Measurements from ENCODE around the gene IPO4.

The IPO4 gene

GRCh38 chr14:24136684-24137528 lies 51.7 kb downstream of the IPO4 start:
- Histone ChIP-seq H3K4me3 (ENCODE audit: low read depth, low read length) (peak overlapping the region; percentile 93), H3K27me3 (ENCODE audit: insufficient read depth, low read length) (no peaks in the 10 kb centered on the region), H3K27ac (ENCODE audit: low read depth, low read length) (no peak overlapping the region), H3K4me1 (ENCODE audit: control insufficient read depth, insufficient read depth, low read length, unreplicated experiment) (peaks cover 30% of the 10 kb centered on the region), H2AFZ (ENCODE audit: low read length, unreplicated experiment) (no peak overlapping the region), H3K36me3 (ENCODE audit: insufficient read depth, low read length) (peaks cover 6% of the 10 kb centered on the region; the same call in 1 of the 2 replicates), H3K79me2 (ENCODE audit: control insufficient read depth, insufficient read depth, low read length, unreplicated experiment) (peaks cover 46% of the 10 kb centered on the region)

- H3K27me3 ChIP-seq (ENCODE audit: insufficient read depth, low read length) = no peaks in the 10 kb centered on the region
- H2AFZ ChIP-seq (ENCODE audit: low read length, unreplicated experiment) = peak within 1 kb of the TSS; percentile 62
- H3K4me3 ChIP-seq (ENCODE audit: low read depth, low read length) = peak within 1 kb of the TSS; percentile 93
- peaks cover 30% of the 10 kb centered on the region for H3K4me1 ChIP-seq (ENCODE audit: control insufficient read depth, insufficient read depth, low read length, unreplicated experiment)
- H3K27ac ChIP-seq (ENCODE audit: low read depth, low read length) = peak within 1 kb of the TSS; percentile 54; the same call in 1 of the 2 replicates
- peaks cover 45% of the 10 kb centered on the region for H3K79me2 ChIP-seq (ENCODE audit: control insufficient read depth, insufficient read depth, low read length, unreplicated experiment)
- H3K36me3 ChIP-seq (ENCODE audit: insufficient read depth, low read length) = peaks cover 6% of the 10 kb centered on the region; the same call in 1 of the 2 replicates
These were observed 52.6 kb downstream of the IPO4 start, which contains the start of gene PSME1 for GRCh38 chr14:24135834-24136683. Gene PSME1 (plus strand): TSS chr14:24136194. CDS start chr14:24136263, 69 bp downstream.

DNA sequence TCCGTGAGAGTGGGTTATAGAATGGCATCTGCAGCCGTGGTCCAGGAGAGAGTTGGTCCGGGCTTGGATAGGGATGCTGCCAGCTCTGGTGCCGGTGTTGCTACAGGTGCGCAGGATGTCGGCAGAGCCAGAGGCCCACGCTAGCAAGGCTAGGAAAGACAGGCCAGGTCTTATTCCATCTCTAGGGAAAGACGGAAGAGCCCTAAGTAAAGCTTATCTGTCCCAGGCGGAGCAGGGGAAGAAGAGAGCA lies 53.1 kb downstream of the IPO4 start:
- peaks cover 40% of the 10 kb centered on the region for H3K79me2 ChIP-seq (ENCODE audit: control insufficient read depth, insufficient read depth, low read length, unreplicated experiment)
- H2AFZ ChIP-seq (ENCODE audit: low read length, unreplicated experiment) = peak overlapping the region; percentile 50
- H3K27me3 ChIP-seq (ENCODE audit: insufficient read depth, low read length) = no peaks in the 10 kb centered on the region
- H3K4me1 ChIP-seq (ENCODE audit: control insufficient read depth, insufficient read depth, low read length, unreplicated experiment) = peaks cover 30% of the 10 kb centered on the region
- no peak overlapping the region for H3K27ac ChIP-seq (ENCODE audit: low read depth, low read length)
- peaks cover 6% of the 10 kb centered on the region; the same call in 1 of the 2 replicates for H3K36me3 ChIP-seq (ENCODE audit: insufficient read depth, low read length)
- peak overlapping the region; percentile 93 for H3K4me3 ChIP-seq (ENCODE audit: low read depth, low read length)

DNA sequence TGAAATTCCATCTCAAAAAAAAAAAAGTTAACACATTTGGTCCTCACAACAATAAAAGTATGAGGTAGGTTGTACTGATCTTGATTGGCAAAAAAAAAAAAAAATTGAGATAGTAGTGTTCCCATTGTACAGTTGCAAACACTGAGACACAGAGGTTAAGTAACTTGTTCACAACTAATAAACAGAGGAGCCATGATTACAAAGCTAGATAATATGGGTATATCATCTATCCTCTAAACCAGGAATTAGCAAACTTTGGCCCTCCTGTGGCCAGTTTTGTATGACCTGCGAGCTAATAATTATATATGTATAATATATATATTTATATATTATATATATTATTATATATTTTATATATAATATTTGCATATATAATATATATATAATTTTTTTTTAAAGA lies 54.9 kb downstream of the IPO4 start:
- Histone ChIP-seq H3K4me1 (ENCODE audit: control insufficient read depth, insufficient read depth, low read length, unreplicated experiment) (peaks cover 18% of the 10 kb centered on the region), H3K79me2 (ENCODE audit: control insufficient read depth, insufficient read depth, low read length, unreplicated experiment) (peaks cover 26% of the 10 kb centered on the region)

GRCh38 chr14:24132976-24133375 lies 55.6 kb downstream of the IPO4 start:
- Histone ChIP-seq H3K36me3 (ENCODE audit: insufficient read depth, low read length) (no peaks in the 10 kb centered on the region), H2AFZ (ENCODE audit: low read length, unreplicated experiment) (no peak overlapping the region), H3K4me3 (ENCODE audit: low read depth, low read length) (no peak overlapping the region), H3K4me1 (ENCODE audit: control insufficient read depth, insufficient read depth, low read length, unreplicated experiment) (peaks cover 11% of the 10 kb centered on the region), H3K27me3 (ENCODE audit: insufficient read depth, low read length) (no peaks in the 10 kb centered on the region), H3K79me2 (ENCODE audit: control insufficient read depth, insufficient read depth, low read length, unreplicated experiment) (peaks cover 19% of the 10 kb centered on the region), H3K27ac (ENCODE audit: low read depth, low read length) (no peak overlapping the region)

More for the DNA sequence above, 54.9 kb downstream of the IPO4 start:
- Histone ChIP-seq H3K27ac (ENCODE audit: low read depth, low read length) (no peak overlapping the region), H3K4me3 (ENCODE audit: low read depth, low read length) (no peak overlapping the region), H2AFZ (ENCODE audit: low read length, unreplicated experiment) (no peak overlapping the region), H3K27me3 (ENCODE audit: insufficient read depth, low read length) (no peaks in the 10 kb centered on the region), H3K36me3 (ENCODE audit: insufficient read depth, low read length) (peaks cover 1% of the 10 kb centered on the region; the same call in 1 of the 2 replicates)

GRCh38 chr14:24132061-24132685 lies 56.4 kb downstream of the IPO4 start:
- Histone ChIP-seq H3K27ac (ENCODE audit: low read depth, low read length) (no peak overlapping the region), H3K79me2 (ENCODE audit: control insufficient read depth, insufficient read depth, low read length, unreplicated experiment) (peaks cover 11% of the 10 kb centered on the region), H3K4me3 (ENCODE audit: low read depth, low read length) (no peak overlapping the region), H3K27me3 (ENCODE audit: insufficient read depth, low read length) (no peaks in the 10 kb centered on the region), H3K4me1 (ENCODE audit: control insufficient read depth, insufficient read depth, low read length, unreplicated experiment) (peaks cover 5% of the 10 kb centered on the region), H2AFZ (ENCODE audit: low read length, unreplicated experiment) (no peak overlapping the region), H3K36me3 (ENCODE audit: insufficient read depth, low read length) (no peaks in the 10 kb centered on the region)

DNA sequence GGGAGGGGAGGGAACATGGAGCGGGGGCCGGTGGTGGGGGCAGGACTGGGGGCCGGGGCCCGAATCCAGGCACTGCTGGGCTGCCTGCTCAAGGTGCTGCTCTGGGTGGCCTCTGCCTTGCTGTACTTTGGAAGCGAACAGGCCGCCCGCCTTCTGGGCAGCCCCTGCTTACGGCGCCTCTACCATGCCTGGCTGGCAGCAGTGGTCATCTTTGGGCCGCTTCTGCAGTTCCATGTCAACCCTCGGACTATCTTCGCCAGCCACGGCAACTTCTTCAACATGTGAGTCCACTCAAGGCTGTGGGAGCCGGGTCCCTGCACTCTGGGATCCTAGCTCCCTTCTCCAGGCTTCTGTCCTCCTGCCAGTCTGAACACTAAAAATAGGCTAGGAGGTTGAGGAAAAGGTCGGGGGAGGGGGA lies 57.1 kb downstream of the IPO4 start:
- H3K4me3 ChIP-seq (ENCODE audit: low read depth, low read length) = no peak overlapping the region
- no peak overlapping the region for H3K27ac ChIP-seq (ENCODE audit: low read depth, low read length)
- no peaks in the 10 kb centered on the region for H3K27me3 ChIP-seq (ENCODE audit: insufficient read depth, low read length)
- no peaks in the 10 kb centered on the region for H3K4me1 ChIP-seq (ENCODE audit: control insufficient read depth, insufficient read depth, low read length, unreplicated experiment)
- no peak overlapping the region for H2AFZ ChIP-seq (ENCODE audit: low read length, unreplicated experiment)
- H3K36me3 ChIP-seq (ENCODE audit: insufficient read depth, low read length) = no peaks in the 10 kb centered on the region
- peaks cover 5% of the 10 kb centered on the region for H3K79me2 ChIP-seq (ENCODE audit: control insufficient read depth, insufficient read depth, low read length, unreplicated experiment)

- Histone ChIP-seq H3K79me2 (ENCODE audit: control insufficient read depth, insufficient read depth, low read length, unreplicated experiment) (no peaks in the 10 kb centered on the region), H2AFZ (ENCODE audit: low read length, unreplicated experiment) (no peak overlapping the region), H3K36me3 (ENCODE audit: insufficient read depth, low read length) (no peaks in the 10 kb centered on the region), H3K4me1 (ENCODE audit: control insufficient read depth, insufficient read depth, low read length, unreplicated experiment) (no peaks in the 10 kb centered on the region), H3K27ac (ENCODE audit: low read depth, low read length) (no peak overlapping the region), H3K4me3 (ENCODE audit: low read depth, low read length) (no peak overlapping the region), H3K27me3 (ENCODE audit: insufficient read depth, low read length) (no peaks in the 10 kb centered on the region)
These were observed 57.7 kb downstream of the IPO4 start for GRCh38 chr14:24130717-24131548.

DNA sequence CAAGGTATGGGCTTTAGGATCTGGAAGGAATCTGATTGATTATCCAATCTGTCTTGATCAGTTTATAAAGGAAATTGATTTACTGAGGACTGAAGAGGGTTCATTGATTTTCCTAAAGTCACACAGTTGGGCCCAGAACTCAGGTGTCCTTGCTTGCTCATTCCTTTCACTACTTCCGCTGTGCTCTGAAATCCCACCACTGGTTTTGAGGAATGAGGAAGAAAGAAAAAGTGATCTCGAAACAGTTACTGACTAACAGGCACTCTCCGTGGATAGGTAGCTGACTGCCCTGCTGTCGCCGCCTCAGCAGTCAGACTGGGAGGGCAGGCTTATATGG lies 58.3 kb downstream of the IPO4 start, which contains the start of gene FITM1:
Gene FITM1, plus strand, starts transcription at position 280 of the 337 bp plus-strand sequence. CDS start 905 bp downstream, outside the sequence.
- no peak within 1 kb of the TSS for H3K27ac ChIP-seq (ENCODE audit: low read depth, low read length)
- H2AFZ ChIP-seq (ENCODE audit: low read length, unreplicated experiment) = no peak within 1 kb of the TSS
- no peaks in the 10 kb centered on the region for H3K4me1 ChIP-seq (ENCODE audit: control insufficient read depth, insufficient read depth, low read length, unreplicated experiment)
- H3K27me3 ChIP-seq (ENCODE audit: insufficient read depth, low read length) = no peaks in the 10 kb centered on the region
- H3K36me3 ChIP-seq (ENCODE audit: insufficient read depth, low read length) = no peaks in the 10 kb centered on the region
- H3K79me2 ChIP-seq (ENCODE audit: control insufficient read depth, insufficient read depth, low read length, unreplicated experiment) = no peaks in the 10 kb centered on the region
- H3K4me3 ChIP-seq (ENCODE audit: low read depth, low read length) = no peak within 1 kb of the TSS

Measured in ACC112 (cell line).